HG03159 (cell line): ENCODE measurements around the gene OPRM1.
"Not testable (repeated sequence)": the region's sequence is repeated elsewhere in the genome, so short reads cannot be mapped to it uniquely, and the experiment has no call there.

ENCODE experiments used
- ATAC-seq: cut with Tn5 transposase; IDR thresholded peaks from one replicate; pipeline ENCODE4 v1.9.1; 2021; ENCODE audit warnings: mild to moderate bottlenecking, moderate library complexity; ENCODE audit not compliant: unreplicated experiment

Gene OPRM1

DNA sequence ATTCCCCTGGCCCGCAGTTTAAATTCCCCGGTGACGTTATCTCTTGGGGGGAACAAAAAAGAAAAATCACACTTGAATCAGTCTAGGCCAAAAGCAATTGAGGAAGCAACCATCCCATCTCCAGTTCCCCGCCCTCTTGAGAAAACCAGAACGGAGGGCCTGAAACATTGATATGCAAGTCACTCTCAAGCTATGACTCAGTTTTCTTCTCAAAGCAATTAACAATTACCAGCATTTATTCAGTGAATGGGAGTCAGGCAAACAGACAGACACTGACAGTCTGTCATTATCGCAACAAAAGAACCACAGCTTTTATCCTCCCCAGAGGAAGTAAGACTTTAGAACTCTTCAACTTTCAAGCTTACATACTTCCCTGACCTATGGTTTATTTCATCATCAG, 100.9 kb downstream of the OPRM1 start:
- no peak for ATAC-seq

GRCh38 chr6:154140743-154141142, 101.7 kb downstream of the OPRM1 start:
- no peak for ATAC-seq

DNA sequence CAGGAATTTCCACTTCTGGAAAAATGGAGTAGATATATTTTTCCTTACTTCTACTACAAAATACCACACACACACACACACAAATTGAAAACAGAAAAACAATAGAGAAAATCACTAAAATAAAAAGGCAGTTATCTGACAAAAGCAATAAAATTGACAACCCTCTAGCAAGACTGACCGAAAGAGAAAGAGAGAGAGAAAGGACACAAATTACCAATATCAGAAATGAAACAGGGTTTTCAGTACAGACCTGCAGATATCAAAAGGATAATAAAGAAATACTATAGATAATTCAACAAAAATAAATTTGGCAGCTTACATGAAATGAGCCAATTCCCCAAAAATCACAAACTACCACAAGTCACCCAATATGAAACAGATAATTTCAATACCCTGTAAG, 104.7 kb downstream of the OPRM1 start:
- no peak for ATAC-seq

- no peak for ATAC-seq
These were observed 115.4 kb downstream of the OPRM1 start for GRCh38 chr6:154154389-154154967.

DNA sequence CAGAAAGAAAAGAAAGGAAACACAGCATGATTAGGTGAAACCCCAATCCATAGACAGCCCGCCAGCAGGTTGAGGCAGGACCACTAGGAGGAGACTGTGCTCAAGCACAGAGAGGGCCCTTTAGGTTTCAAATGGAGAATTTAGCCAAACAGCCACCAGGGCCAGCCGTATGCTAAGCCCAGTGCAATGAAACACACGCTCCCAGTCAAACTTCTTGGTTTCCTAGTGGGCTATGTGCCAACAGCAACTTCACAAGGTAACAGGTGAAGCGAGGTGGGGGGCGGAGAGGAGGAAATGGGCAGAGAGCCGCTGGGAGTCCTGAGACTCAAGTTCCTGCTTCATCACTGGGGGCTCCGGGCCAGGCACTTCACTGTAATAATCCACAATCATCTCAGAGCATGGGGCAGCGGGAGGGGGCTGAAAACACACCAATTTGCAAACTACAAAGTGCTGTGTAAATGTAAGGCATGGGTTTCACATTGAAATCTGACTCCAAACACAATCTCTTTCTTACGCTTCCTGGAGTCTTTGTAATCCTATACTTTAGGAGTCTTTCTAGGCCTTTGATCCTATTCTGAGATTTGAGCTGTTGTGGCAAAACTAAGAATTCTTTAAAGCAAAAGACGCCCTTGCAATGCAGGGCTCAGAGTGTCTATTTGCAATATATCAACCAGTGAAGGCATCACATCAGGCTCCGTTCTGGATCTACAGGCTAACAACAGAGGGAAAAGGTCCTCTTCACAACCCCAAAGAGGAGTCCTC, 117.3 kb downstream of the OPRM1 start:
- peak; percentile 76 for ATAC-seq

DNA sequence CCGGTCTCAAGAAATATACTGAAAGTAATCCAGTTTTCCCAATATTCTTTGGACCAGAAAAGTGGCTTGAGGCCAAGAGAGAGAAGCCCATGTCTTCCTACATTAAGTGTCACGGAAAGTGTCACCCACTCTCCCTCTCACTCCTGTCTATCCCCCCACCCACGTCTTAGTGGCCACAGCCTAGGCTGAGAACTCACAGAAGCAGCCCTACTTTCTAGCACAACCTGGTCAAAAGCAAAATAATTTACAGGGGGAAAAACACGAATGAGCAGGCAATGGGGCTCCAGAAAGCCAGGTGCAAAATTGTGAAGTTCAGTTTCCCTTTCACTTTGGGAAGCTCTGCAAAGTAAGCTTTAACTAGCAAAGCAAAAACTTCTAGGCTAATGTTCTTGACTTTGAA, 118.0 kb downstream of the OPRM1 start:
- peak; percentile 49 for ATAC-seq

- ATAC-seq = no peak
These were observed 118.7 kb downstream of the OPRM1 start for GRCh38 chr6:154157706-154158105.

GRCh38 chr6:154159126-154159525, 120.1 kb downstream of the OPRM1 start:
- no peak for ATAC-seq

DNA sequence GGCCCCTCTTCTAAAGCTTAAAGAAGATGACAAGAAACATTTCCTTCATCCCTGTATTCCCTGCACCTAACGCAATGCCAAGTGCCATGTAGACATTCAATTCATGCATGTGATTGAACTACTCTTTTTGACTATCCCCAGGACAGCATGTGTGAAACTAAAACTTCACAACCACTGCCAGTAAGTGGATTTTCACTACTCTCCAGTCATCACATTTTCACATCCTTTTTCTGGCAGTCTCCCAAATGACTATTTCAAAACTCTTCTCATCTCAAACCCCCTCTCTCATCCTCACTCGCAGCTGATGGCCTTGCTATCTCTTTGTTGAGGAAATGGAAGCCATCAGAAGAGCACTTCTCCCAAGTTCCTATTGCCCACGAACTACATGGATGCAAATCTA, 122.6 kb downstream of the OPRM1 start:
- peak; percentile 73 for ATAC-seq

GRCh38 chr6:154164397-154164796, 125.4 kb downstream of the OPRM1 start:
- ATAC-seq = no peak

DNA sequence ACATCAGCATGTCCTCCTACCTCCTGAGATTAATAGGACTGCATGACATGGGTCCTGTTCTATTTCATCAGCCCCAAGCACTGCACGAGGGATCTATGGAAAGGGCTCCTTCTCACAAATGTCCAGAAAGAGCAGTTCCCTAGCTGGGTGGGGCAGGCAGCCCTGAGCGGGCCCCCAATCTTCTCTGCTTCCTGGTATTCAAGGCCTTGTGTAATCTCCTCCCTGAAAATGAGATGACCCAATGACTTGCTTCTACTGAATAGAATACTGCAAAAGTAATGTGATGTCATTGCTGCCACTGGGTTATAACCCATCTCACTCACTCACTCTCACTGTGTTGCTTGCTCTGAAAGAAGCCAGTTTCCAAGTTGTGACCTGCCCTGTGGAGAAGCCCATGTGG, 126.4 kb downstream of the OPRM1 start:
- no peak for ATAC-seq

- no peak for ATAC-seq
These were observed 127.1 kb downstream of the OPRM1 start for GRCh38 chr6:154166140-154166539.

DNA sequence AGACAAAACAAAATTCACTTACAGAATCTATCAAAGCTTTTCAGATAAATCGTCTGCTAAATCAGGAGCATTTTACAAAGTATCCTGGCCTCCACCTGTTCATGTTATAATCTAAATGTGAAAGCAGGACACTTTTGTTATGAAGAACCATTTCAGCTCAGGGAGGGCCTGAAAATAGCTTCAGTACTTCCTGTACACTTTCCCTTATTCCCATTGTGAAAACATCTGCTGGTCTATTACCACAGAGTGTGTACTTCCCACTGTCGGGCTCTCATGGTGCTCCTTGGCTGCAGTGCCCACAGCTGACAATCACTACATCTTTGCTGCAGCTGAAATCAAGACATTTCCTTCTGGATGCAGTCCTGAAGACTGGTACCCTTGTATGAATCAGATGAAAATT, 128.1 kb downstream of the OPRM1 start:
- no peak for ATAC-seq

GRCh38 chr6:154169193-154169847, 130.3 kb downstream of the OPRM1 start:
- ATAC-seq = no peak

DNA sequence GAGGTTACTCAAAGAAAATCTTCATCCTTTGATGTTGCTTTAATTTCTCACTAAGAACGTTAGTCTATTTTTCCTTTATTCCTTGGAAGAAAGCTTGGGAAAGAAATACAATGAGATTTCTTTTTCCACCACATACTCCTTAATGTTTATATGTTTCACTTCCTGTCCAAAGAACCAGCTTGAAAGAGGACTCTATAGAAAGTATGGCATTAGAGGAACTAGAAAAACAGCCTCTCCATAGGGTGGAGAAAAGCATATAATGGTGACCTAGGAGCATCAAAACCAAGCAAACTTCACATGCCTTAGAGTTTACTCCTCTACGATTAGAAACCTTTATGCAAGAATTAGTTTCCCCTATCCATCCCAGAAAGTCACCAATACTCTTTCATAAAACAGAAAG, 131.1 kb downstream of the OPRM1 start:
- ATAC-seq = no peak

- not testable (repeated sequence) for ATAC-seq
These were observed 133.4 kb downstream of the OPRM1 start for GRCh38 chr6:154172393-154172792.

DNA sequence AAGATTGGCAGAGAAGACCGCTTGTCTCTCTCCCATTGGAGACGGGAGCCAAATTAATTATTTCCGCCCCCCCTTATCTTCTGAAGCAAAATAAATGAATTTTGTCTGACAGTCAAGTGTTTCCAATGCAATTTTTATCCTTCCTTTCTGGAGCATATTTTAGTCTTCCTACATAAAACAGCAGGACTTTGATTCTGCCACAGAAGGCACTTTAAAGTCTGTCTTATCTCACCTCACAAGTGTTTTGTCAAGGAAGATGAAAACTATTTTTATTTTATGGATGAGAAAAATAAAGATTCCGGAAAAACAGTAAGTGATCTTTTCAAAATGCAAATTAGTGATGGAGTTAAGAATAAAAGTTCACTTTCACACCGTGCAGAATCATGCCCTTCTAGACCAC, 140.4 kb downstream of the OPRM1 start:
- no peak for ATAC-seq

DNA sequence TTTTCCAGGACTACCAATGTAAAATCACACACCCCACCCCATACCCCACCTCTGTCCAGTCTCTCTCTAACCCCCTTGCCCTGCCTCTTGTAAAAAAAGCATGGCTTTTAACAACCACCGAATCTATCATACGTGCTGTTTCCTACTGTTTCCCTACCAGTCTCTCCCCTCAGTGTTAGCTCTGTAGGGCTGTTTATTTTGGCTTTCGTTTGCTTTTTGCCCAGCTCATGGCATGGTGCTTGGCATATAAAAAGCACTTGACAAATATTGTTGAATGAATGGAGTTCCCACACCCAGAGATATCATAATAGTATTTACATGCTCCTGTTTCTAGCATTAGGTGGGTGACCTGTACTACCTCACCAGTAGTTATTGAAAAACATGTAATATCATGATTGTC, 148.2 kb downstream of the OPRM1 start:
- no peak for ATAC-seq

DNA sequence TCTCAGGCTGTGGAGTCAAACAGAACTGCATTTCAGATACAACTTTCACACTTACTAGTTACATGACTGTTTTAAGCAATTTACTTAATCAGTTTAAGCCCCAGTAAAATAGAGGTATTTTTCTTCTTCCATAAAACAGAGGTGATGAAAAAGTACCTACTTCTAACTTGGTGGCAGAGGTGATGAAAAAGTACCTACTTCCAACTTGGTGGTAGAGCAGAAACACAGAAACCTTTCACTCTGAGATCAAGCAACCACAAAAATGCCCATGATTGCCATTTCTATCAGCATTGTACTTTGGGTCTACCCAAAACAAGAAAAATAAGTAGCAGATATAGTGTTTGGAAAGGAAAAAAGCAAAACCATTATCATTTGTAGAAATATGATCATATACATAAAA, 148.7 kb downstream of the OPRM1 start:
- no peak for ATAC-seq

DNA sequence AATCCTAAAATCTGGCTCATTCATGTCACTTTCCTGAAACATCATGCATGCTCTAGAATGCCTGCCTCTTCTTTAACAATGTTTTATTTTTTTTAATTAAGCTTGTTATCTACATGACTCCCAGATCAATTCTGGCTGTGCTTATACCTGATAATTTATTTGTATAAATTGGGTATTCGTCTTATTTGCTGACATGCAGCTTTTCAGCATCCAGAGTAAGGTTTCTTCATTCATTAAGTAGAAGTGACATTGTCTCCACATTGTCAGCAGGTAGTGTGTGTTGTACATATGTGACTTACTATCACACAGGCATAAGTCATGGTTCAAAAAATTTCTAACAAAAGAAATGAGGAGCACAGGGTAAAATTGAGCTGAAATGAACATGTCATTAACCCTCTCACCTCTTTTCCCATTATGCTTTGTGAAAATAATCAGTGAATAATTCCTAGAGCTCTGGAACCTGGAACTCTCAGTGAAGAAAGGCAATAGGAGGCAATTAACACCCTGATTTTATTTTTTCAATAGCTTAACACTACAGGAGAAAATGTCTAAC, 157.4 kb downstream of the OPRM1 start:
- no peak for ATAC-seq

- no peak for ATAC-seq
These were observed 158.3 kb downstream of the OPRM1 start for GRCh38 chr6:154197196-154197860.
